MM.1S (cell line): ENCODE measurements around the gene ADARB2.

ENCODE experiments used
- CTCF ChIP-seq: fragments of 300-600 bp; sonication (generic); IDR thresholded peaks from 2 replicates; pipeline ENCODE4 v1.5.1; 2016; ENCODE audit warnings: antibody characterized with exemption, low read length, mixed read lengths
- EZH2 ChIP-seq: fragments of 300-600 bp; sonication (generic); optimal IDR thresholded peaks from 2 replicates; pipeline ENCODE3; 2017; ENCODE audit warnings: low read depth, mild to moderate bottlenecking, antibody characterized with exemption, low read length, mixed read lengths
- EZH2phosphoT487 ChIP-seq: fragments of 300-600 bp; sonication (generic); IDR thresholded peaks from 2 replicates; pipeline ENCODE4 v1.6.1; 2018; ENCODE audit warnings: antibody characterized with exemption, low read length

DNA sequence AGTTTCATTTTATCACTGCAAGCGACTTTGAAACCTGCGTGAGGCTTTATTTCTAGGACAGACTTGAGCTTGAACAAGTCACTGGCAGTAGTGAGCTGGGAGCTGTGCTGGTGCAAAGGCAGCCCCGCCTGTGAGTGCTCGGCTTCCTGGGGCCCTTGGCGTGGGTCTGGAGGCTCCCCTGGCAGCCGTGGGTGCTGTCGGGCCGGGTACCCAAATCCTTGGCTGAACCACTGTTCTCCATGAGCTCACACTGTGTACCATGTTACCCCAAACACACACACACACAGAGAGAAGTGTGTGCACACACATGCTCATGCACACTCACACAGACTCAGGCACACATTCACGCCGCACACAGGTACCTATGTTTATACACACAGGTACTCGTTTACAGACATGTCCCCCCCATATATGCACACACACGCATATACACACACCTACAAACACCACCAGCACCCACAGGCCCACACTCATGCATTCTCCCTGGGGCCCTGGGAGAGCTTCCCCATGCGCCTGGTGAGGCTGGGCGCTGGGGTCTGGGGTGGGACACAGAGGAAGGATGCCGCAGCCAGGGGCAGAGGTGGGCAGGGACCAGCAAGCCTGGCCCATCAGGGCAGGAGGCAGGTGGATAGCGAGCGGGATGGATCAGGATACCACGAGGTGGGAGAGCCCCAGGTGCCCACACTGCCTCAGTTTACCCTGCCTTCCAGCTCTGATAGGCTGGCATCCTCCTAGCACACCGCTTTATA, 158.8 kb downstream of the ADARB2 start:
- no peak for TF ChIP-seq CTCF
- TF ChIP-seq EZH2: no peak
- TF ChIP-seq EZH2phosphoT487: no peak
